ENCODE data around the gene KCNK10.

Gene KCNK10

DNA sequence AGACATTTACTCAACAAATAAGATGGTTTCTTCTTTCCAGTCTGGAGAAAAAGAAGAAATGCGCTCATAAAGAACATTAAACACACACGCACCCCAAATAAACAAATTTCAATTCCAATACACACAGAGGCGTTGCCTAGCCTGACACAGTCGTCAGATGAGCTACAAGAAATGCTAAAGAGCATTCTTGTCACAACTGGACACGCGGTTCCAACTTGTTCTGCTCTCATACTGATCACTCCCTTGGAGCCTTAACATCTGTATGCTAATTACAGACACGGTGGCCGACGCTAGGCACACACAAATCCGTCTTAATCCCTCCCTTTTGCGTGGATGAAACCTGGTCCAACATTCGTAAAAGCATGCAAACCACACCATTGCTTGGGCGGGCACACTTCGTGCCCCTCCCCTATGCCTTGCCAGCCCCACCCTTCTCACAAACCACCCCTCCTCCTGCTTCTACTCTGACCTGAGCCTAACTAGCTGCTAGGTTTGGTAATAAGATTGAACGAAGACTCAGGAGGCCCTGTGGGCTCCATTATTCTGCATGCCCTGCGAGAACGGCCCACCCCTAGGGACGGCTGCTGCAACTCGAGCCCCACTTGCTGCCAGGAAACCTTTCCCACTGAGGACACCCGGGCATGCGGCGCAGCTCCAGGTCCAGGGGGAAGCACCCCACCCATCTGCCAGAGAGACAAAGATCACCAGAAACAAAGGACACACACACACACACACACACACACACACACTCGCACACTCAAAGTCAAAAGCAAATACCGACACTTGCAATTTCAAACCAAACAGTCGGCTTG lies 1.2 kb downstream of the KCNK10 start:
- no peak for DNase-seq (ENCODE audit: low read depth)

DNA sequence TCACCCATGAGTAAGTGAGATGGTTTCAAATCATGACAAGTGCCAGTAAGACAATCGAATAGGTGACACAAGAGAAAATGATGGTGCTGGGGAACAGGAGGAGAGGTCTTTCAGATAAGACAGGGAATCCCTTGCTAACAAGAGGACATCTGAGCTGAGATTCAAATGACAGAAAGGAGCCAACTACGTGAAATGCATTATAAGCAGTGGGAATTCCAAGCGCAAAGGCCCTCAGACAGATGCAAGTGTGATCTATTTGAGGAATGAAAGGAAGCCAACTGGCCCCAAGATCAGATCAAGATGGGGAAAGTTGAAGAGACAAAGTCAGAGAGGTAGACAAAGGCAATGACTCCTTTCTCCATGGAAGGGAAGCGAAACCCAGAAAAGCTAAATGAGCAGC lies 4.7 kb downstream of the KCNK10 start:
- DNase-seq (ENCODE audit: low read depth): no peak

DNA sequence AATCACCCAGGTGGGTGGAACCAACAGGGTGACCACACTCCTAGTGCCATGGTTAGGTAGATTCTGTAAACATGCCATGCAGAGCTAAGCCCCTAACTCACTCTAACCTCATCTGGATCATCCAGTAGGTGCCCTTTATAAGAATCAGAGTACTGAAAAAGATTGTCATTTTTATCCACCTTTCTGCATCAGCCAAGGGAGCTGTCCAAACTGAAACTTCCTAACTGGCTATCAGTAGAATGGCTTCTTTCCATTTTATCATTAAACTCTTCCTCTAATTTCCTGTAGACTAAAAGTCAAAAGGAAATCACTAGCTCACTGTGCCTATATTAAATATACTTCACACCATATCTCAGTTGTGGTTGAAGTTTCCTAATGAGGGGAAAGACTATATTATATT lies 6.5 kb downstream of the KCNK10 start:
- no peak for DNase-seq (ENCODE audit: low read depth)

DNA sequence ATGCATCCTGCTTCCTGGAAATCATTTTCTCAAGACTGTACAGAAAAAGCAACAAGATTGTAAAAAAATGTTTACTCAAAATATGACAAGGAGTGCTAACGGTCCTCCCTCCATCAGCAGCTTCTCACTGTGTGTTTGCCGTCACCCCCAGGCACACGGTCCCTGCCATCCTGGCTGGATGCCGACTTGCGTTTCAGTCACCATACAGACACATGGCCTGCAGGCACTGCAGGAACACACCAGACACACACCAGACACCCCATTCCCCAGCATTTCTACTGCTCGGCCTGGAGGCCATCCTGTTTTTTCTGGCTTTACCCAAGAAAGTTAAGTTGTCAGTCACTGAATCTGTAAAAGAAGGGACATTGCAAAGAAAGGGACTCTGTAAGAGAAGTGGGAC lies 10.8 kb downstream of the KCNK10 start:
- DNase-seq (ENCODE audit: low read depth): no peak

DNA sequence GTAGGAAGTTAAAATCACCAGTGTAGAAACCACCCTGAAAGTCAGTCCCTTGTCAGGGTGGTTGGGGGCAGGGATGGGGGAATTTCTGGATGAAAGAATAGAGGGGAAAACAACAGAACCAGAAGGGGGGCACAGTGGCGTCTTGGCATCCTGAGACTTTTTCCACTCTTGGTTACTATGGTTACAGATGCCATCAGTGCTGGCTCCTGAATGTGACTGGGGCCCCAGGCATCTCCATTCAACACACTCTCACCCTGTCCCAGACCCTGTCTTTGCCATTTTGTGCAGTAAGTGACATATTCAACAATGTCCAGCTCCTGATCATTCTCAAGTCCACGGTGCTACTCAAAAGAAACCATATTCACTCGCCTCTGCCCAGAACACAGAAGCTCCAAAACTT lies 11.3 kb downstream of the KCNK10 start:
- DNase-seq (ENCODE audit: low read depth): no peak

DNA sequence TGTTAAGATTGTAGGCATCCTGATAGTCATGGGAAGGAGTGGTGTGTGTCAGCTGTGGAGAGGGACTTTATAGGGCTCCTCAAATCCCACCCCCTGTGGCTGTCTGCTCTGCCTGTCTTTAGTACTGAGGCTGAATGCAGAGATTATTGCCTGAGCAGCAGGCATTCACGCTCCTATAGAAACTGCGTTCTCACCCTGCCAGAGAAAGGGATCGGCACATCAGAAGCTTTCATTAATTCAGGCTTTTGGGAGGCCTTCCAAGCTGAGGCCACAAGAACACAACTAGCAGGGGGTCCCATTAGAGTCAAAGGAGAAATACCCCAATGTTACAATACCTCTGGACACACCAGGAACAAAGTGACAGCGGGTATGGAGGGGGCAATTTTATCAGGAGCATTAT lies 12.6 kb downstream of the KCNK10 start:
- no peak for DNase-seq (ENCODE audit: low read depth)

DNA sequence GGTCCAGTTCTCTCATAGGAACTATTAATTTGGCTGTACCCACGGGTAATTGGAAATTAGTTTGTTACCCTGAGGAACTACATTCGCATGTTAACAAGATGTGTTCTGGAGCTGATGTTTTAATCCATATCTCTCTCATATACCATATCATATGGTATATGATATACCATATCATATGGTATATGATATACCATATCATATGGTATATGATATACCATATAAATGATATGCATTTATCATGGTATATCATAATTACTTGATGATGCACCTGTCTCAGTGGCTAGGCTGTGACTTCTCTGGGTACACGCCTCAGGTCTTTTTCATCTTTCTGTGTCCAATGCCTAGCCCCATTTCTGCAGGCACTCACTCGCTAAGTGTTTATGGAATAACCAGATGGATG lies 13.0 kb downstream of the KCNK10 start:
- no peak for DNase-seq (ENCODE audit: low read depth)

DNA sequence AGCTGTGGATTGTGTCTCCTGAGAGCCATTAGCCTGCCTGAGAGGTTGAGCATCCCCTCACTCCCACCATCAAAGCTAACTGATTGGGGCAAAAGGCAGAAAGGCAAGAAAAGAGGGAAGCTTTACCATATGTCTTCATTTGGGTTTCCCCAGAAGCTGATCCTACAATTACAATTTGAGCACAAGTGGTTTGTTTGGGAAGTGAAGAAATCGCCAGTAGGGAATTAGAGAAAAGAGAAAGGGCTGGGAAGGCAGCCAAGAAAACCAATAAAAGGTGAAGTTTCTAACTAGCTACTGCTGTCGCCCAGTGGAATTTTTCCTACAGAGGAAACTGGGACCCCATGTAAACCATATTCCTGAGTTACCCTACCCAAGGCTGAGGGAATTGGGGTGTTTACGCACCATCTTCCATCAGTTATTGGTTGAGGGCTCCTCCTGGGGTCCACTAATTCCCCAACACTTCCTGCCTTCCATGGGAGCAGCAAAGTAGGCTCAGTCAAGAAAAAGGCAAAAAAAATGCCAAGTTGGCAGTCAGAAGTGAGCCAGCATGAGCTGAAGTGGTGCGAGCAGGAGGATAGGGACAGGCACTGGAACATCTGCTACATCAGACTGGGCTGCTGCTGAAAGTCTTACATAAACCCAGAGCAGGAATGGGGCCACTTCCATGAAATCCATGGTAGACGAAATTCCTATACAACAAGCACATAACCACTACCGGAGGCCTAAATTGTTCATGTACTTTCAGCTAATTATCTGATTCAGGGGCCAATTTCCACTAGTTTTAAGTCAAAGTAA lies 17.3 kb downstream of the KCNK10 start:
- DNase-seq (ENCODE audit: low read depth): no peak

DNA sequence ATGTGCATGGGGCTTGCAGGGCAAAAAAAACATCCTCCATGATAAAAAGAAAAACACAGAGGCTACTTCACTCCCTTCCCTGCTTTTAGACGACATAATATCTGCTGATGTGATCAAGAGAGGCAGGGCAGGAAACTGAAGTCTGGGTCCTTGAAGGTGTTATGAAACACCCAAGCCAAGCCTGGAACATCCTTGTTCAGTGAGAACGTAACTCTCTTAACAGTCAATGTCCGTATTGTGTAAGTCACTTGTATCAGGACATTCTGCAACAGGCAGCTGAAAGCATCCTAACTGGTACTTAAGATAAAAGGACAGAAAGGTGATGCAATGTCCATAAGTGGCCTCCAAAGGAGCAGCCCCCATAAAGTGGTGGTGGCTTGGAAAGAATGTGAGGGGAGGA lies 20.0 kb downstream of the KCNK10 start:
- DNase-seq (ENCODE audit: low read depth): no peak

DNA sequence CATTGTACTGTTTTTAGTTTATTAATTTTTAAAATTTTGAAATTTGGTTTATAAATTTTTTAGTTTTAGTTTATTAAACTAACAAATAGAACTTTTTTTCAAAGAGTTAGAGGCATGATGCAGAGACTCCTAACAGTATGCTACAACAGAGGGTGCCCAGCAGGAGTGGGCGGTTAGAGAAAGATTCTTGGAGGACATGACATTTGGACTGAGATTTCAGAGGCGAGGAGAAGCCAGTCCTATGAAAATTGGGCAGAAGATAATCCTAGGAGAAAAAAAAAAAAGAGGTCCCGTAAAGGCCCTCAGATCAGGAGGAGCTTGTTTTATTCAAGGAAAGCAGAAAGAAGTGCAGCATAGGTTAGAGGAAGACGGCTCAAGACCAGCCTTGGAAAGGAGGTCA lies 21.7 kb downstream of the KCNK10 start:
- no peak for DNase-seq (ENCODE audit: low read depth)

DNA sequence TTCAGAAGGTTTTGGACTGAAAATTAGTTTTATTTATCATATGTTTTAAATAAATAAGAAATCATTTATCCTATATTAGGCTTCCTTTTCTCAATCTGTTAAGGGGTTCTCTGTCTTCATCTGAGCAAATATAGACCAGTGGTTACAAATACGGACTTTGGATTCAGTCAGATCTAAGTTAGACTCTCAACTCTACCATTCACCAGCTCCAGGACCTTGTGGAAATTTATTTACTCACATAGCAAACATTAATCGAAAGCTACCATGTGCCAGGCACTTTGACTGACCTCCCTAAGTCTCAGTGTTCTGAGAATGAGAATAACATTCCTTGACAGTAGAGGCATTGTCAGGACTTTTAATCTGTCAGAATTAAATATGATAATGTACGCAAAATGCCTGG lies 22.3 kb downstream of the KCNK10 start:
- DNase-seq (ENCODE audit: low read depth): no peak

DNA sequence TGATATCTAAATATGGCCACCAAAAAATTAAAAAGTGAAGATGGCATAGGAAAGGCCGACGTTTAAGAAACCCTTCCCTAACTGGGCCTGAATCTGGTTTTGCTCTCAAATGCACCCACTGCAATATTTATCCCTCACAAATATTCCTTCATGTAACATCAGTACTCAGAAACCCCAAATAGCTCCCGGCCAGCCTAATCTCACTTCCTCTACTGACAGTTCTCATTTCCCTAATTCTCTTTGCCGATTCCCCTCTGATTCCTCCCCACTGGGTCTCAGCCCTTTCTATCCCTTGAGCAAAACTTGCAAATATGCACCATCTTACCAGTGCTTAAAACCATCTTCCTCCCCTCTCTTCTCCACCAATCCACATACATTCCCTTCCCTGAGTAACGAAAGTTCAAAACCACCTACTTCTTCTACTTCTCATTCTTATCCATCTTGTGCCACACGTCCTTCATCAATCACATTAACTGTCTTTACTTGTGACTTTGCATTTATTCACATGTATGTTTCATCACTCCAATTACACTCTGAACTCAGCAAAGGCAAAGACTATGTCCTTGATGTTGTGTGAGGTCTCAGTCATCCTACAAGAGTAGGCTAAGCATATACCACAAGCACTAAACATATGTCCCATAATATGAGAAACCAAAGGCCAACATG lies 23.1 kb downstream of the KCNK10 start:
- DNase-seq (ENCODE audit: low read depth): no peak

DNA sequence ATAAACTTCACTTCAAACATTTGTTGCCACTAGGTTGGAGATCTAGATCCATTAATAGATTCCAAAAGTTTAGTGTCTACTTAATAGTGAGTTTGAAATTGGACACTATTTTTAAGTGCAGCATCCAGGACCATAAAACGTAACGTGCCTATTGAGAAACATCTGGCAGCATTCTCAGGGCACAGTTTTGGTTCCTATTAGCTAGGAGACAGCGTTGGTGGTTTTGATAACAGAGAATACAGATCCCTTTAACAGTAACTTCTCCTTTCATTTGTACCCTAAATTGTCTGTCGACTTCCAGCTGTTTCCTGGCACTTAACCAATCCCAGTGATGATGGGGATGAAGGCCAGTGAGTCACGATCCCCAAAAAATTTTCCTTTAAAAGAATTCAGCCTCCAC lies 25.8 kb downstream of the KCNK10 start:
- DNase-seq (ENCODE audit: low read depth): no peak

DNA sequence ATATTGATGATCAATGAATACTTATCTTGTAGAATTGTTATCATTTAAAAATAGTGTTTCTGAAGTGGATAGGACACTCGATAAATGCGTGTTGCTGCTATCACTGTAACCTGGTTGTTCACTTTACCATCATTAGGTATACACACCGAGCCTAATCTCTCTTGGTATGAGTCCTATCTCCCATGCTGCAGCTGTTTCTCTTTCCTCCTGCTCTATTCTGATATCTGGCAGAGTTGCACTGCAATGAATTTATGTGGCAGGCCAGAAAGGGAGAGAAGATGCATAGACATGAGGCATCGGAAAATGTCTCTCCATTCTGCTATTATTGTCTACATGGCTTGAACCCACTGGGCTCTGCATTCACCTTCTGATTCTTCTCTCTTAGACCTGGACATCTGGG lies 26.7 kb downstream of the KCNK10 start:
- DNase-seq (ENCODE audit: low read depth): no peak

DNA sequence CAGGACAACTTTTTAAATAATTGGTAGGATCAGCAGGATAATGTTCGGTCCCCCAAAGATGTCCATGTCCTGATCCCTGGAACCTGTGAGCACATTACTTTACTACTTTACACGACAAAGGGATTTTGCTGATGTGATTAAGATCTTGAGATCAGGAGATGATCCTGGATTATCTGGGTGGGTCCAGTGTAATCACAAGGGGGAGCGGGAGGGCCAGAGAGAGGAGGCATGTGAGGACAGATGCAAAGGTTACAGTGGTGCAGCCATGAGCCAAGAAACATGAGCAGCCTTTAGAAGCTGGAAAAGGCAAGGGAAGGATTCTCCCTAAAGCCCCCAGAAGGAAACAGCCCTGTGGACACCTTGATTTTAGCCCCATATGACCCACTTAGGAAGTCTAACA lies 33.1 kb downstream of the KCNK10 start:
- DNase-seq (ENCODE audit: low read depth): no peak

DNA sequence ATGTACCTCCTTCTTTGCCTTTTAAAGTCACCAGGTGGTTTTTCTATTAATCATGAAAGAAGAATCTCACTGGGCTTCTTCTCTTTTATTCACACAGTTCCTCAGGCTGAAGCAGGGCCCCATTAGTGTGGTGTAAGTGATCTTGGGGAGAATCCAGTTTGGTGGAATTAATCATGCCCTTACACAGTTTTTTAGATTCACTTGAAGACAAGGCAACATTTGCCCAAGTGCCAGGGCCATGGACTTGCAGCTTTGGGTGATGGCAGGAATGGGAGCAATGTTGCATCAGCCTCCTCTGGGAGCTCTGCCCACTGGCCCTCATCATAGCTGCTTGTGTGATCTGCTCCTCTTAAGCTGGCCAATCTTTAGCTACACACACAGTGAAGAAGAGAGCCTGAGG lies 33.8 kb downstream of the KCNK10 start:
- peak; percentile 9 for DNase-seq (ENCODE audit: low read depth)

DNA sequence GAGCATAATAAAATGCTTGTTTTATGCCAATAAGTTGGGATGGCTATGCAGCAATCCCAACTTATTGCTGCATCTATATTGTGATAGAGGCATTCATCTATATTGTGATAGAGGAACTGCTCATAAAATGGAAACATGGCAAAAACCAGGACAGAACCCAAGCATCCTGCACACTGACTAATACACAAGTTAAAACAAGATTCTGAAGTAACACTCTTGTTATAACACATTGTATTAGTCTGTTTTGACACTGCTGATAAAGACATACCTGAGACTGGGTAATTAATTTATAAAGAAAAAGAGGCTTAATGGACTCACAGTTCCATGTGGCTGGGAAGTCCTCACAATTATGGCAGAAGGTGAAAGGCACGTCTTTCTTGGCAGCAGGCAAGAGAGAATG lies 36.8 kb downstream of the KCNK10 start:
- DNase-seq (ENCODE audit: low read depth): no peak

DNA sequence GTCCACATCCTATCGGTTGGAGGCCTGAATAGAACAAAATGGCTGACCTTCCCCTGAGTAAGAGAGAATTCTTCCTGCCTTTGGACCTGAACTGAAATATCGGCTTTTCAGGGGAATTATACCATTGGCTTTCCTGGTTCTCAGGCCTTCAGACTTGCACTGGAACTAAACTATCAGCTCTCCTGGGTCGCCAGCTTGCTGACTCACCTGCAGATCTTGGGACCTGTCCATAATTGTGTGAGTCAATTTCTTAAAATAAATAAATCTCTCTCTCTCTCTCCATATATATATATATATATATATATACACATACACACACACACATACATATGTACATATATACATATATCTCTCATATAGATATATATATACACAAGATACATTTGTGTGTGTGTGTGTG lies 41.6 kb downstream of the KCNK10 start:
- DNase-seq (ENCODE audit: low read depth): no peak

DNA sequence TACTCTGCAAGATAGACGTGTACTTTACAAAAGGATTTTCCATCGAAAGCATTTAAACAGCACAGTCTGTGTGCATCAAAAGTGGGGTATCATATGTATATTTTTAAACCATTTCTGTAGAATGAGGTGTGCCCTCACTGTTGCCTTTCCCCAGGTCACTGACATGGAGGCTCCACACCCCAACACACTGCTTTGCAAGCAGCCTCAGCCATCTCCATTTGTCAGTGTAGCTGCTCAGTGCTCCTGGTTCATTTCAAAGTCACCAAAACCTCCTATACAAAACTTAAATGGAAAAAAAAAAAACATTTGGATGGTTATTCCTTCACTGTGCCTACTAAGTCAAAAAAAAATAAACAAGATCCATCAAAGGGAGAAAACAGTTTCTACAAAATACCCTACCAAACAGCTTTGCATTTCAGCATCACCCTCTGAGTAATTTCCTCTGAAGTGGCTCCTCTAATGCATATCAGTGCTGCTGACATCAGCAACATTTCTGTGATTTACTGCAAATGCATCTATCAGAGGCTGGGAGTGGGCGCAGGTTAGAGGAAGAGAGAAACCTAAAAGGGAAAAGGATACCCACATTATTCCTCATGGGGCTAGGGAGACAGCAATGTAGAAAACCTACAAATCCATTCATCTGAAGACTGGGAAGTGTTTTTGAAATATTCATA lies 46.0 kb downstream of the KCNK10 start:
- no peak for DNase-seq (ENCODE audit: low read depth)

DNA sequence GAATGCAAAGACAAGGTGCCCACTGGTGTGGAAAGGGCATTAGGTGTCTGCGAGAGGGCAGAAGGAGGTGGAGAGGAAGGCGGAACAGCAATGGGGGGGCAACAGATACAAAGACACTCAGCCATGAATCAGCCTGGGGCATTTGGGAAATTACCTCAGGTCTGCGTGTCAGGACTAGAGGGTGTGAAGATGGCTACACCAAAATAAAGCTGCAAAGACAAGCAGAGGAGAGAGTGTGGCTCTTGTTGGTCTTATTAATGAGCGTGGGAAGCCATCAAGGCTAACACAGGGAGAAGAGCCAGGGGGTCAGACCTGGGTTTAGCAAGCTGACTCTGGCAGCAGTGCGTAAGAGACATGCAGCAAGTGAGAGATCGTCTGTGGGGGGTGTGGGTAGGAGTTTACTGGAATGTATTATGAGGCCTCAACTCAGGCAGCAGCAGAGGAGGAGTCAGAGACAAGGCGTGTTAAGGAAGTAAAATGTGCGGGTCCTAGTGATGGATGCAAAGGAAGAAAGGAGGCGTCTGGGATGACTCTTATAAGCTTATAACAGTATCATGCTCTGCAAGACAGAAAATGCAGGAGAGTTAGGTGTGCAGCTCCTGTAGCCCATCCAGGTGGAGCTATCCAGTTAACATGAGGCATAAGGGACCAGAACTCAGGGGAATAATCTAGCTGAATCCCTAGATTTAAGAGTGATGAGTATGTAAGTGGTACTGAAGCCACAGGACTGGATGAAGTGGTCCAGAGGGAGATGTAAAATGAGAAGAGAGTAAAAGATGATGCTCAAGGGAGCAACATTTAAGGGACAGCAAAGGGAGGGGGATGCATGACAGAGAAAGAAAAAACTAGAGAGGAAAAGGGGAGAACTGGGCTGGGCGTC lies 50.4 kb downstream of the KCNK10 start:
- DNase-seq (ENCODE audit: low read depth): no peak

DNA sequence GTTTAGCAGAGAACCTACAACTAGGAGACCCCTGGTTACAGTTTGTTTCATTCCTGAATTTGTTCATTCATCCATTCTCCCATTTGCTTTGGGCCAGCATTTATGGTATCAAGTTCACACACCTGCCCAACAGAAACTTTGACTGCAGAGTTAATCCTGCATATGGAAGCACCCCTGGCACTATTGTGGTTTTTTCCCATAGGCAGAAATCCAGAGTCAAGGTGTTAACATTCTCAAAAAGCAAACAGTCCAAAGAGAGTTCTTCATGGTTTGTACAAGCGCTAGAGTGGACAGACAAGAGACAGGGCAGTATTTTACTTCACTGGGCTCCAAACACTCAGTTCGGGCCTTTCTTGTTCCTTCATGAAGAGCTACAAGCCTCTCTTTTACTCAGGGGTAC lies 51.9 kb downstream of the KCNK10 start:
- DNase-seq (ENCODE audit: low read depth): no peak

DNA sequence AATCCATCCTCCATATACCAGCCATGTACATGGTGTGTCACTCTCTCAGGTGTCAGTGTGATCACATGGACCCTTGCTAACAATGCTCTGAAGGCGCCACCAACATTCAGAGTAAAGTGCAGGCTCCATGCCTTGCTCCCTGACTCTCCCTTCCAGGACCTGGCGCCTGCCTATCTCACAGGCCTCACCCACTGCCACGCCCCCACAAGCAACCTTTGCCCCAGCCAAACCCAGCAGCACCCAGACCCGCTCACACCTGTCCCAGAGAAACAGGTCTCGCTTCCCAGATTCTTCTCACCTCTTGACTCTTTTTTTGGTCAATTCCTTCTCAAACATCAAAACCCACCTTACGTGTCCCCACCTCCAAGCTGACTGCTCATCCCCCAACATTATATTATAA lies 52.3 kb downstream of the KCNK10 start:
- DNase-seq (ENCODE audit: low read depth): no peak
